CD1c-positive myeloid dendritic cell (primary cell): ENCODE results near the gene TET2.
A peak's percentile ranks its signal among the peaks of the same experiment; 100 is the strongest.

Source experiments
- DNase-seq: peaks from one replicate; pipeline ENCODE4 v3.0.0-alpha.2; 2016; ENCODE audit errors: extremely low spot score

Gene TET2

GRCh38 chr4:105182211-105182610, 35.5 kb downstream of the TET2 start:
- DNase-seq, result no peak

- no peak for DNase-seq
These were observed 37.8 kb downstream of the TET2 start for GRCh38 chr4:105184316-105184980.

DNA sequence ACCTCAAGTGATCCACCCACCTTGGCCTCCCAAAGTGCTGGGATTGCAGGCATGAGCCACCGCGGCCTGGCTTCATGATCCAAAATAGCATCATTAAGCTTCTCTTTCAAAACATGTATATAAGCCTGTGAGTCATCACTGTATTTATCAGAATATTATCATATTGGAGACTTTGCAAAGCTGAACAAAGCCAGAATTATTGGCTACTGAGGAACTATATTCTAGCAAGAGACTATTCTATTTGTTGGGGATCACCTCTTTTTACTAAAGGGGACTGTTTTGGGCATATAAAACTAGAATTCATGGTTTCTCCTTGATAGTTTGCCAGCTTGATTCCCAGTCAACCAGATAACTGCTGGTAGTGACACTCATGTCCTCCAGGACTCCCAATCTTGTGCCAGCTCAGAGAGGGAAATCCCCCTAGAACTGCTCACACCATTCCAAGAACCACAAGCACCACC, 40.1 kb downstream of the TET2 start:
- DNase-seq, result peak; percentile 18

DNA sequence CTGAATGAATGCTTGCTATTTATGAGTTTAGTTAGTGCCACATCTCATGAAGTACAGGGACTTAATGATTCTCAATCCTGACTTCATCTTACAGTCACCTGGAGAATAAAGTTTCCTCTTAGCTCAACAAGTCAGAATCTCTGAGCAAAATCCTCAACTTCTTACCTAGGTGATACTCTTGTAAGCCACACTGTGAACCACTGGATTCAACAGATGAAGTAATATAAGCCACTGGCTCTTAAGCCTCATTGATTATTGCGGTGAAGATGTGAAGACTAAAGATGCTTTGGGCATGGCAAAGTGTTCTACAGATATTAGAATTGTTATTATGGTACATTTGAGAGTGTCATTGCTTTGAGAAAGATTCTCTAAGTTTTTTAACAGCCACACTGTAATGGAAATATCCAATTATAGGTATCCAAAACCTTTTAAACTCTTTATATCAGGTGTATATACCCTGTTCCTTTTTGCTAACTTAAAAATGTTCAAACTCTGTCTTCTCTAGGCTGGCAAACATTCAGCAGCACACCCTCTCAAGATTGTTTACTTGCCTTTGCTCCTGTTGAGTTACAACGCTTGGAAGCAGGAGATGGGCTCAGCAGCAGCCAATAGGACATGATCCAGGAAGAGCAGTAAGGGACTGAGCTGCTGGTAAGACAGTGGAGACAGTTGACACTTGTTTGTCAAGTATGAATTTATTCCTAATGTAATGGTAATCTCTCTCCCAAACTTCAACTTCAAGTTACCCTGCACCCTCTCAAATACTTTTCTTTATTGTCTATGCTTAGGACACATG, 43.4 kb downstream of the TET2 start:
- no peak for DNase-seq

DNA sequence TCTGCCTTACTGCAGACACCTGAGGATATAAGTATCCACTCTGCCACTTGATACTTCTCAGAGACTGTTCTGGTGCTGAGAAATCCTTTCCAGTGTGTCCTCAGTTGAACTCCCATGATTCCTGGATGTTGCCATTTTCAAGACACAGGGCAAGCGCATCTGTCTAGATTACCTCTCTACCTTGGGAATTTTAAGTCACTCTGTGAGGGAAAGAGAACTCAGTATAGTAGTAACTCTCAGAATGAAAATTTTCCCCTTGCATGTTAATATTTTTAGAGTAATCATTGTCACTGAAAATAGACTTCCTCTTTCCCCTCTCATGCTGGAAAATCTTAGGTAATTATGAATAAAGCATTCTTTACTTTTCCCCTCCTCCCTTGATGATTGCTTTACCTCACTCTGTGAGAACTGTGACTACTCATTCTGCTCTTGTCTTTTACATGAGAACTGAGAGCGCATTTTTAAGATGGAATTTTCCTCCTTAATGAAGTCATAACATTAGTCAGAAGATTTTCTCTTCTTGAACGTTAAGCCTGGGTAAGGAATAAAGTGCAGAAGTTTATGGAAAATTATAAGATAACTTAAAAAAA, 45.0 kb downstream of the TET2 start:
- DNase-seq, result peak; percentile 77

DNA sequence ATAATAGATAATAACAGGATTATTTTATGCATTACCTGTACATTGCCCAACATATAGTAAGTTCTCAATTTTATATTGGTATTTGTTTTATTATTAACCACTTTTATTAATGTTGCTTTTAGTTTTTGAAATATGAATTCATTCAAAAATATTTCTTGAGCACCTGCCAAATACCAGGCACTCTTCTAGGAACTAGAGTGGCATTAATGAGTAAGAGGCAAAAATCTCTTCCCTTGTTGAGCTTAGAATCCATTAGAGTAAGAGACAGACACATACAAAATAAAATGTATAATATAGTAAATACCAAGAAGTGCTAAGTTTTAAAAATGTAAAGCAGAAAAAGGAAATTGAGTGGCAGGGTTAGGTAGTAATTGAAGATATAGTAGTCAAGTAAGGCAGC, 45.8 kb downstream of the TET2 start:
- DNase-seq, result no peak

DNA sequence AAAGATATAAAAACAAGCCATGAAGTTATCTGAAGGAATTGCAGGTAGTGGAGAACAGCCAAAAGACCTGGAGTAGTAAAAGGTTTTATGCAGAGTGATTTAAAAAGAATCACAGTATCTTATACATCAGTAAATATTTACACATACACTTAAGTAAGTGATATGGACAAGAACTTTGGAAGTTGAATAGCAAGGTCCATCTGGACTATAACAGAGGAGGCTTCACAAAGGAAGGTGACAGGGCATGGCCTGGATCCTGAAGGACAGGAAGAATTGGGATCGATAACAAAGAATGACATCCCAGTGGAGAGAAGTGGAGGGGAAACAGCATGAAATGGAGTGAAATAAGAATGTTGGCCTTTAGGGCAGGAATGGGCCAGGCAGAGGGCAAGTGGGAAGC, 46.2 kb downstream of the TET2 start:
- DNase-seq, result no peak

GRCh38 chr4:105193536-105193935, 46.9 kb downstream of the TET2 start:
- DNase-seq, result peak; percentile 66

GRCh38 chr4:105194328-105195231, 47.9 kb downstream of the TET2 start:
- no peak for DNase-seq

DNA sequence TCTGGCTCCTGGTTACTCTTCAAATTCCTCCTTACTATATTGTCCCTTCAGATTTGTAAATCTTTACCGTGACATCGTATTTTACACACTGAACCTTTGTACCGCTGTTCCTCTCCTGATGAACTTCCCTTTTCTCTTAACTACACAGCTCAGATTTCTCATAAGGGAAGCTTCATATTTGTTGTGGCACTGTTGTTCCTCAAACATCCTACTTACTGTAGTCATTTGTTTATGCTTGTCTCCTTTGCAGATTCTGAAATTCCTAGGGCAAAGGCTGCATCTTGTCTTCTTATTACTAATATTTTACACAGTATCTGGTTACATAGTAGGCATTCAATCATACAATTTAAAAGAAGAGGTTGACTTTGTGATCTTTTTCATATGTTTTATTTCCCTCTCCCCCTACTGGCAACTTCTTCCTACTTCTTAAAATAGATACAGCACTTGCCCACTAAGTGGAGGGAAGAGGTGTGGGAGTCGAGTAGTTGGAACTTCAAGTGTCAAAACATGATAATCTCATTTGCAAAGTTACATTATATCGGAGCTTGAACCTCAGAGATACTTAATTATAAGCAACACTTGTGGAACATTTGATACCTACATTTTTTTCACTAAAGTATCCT, 50.0 kb downstream of the TET2 start:
- peak; percentile 89 for DNase-seq

DNA sequence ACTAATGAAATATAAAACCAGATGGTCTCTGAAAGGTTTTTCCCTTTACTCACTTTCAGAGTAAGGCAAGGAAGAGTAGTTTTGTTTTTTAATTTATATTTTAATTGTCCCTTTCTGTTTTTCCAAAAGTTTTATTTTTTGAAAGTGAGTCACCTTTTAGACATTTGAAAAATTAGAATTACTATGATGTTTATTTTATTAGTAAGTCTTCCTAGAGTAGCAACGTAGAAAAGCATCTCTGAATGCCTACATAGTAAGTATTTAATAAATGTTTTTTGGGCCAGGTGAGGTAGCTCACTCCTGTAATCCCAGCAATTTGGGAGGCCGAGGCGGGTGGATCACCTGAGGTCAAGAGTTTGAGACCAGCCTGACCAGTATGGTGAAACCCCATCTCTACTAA, 51.1 kb downstream of the TET2 start:
- DNase-seq, result no peak

- DNase-seq, result peak; percentile 19
These were observed 51.9 kb downstream of the TET2 start for GRCh38 chr4:105198541-105198940.

GRCh38 chr4:105206214-105206613, 59.5 kb downstream of the TET2 start:
- no peak for DNase-seq

DNA sequence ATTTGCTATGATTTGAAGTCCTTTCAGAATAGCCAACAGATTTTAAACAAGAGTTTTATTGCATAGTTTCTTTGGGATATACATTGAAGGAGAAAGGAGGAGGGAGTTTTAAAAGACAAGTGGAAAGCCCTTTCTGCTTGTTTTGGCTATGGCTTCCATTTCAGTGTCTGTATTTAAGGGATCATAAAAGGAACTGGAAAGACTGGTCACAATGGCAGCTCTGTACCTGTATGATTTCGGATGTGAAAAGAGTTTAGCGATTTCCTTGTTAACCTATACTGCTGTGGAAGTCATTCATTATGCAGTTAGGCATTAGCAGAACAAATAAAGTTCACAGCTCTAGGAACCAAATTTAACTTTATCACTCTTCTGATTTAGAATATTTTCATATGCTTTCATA, 60.7 kb downstream of the TET2 start:
- no peak for DNase-seq

GRCh38 chr4:105208561-105208960, 61.9 kb downstream of the TET2 start:
- no peak for DNase-seq

GRCh38 chr4:105210916-105211315, 64.2 kb downstream of the TET2 start:
- DNase-seq, result no peak

DNA sequence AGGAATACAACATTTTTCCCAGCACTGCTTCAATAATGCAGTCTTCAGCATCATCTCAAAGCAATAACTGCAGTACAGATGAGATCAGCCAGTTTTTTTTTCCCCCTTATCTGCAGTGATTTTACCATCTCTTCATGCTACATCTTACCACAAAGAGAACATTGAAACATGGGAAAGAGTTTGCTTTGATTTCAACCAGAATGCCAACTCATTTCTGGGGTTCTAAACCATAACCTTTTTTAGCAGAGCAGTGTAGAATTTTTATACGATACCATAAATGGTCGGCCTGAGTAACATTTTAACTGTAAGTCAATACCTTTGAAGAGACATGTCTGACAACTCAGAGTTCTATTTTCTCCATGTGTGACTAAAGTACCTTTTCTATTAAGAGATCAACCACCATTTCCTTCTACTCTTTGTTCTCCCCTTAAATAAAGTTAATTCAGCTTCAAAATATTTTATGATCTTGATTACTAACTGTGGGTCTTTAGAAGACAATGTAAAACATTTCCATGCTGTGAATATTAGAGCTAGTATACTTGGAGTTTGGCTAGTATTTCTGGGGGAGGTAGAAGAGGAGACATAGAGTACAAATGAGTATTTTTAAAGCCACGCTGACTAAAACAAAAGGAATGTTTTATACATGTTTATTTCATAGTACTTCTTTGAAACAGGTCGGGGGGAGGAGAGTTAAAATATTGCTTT, 69.1 kb downstream of the TET2 start:
- no peak for DNase-seq

DNA sequence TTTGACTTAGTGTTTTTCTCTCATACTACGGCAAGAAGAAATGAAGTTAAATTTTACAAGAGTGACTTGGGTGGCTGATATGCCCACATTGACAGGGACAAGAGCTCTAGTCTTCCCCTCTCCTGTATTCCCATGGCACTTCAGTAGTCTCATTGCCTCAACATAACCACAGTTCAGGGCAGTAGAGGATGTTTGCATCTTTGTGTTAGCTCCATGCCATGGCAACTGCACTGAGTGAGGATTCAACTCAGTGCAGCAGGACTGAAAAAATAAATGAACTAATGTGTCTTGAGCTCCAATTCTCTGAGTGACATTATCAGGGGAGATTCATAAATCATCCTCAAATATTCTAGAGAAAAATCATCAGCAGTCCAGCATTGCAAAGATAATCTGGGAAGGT, 78.8 kb downstream of the TET2 start:
- no peak for DNase-seq

DNA sequence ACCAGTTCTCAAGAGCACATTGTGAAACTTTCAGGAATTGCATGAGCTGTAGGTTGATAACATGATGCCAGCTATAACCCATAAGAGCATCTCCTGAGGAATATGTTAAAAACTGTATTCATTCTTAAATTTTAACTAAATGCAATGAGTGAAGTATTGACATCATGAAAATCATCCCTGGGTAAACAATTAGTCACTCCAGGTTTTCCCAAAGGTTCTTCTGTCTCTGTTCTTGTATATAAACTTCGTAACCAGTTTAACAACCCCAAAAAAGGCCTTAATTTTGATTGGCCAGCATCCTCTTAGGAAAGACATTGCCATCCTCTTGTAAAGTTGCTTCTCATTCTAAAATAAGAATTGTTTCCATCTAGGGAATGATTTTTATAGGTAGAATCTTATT, 80.4 kb downstream of the TET2 start:
- DNase-seq, result no peak

GRCh38 chr4:105230287-105230686, 83.6 kb downstream of the TET2 start:
- no peak for DNase-seq

GRCh38 chr4:105232374-105232773, 85.7 kb downstream of the TET2 start:
- DNase-seq, result no peak
